ENCODE measurements around the gene GARIN5B. TPM values are rescaled to one million over a fixed set of nuclear protein-coding genes. Genes with fewer than 3 reads are reported as not detected.

GARIN5B gene
- total RNA-seq, 1 experiment from 2014 or later: not detected

- no peaks in the 10 kb centered on the region for H3K9me3 ChIP-seq (replicated peaks)
- H3K4me1 ChIP-seq: no peaks in the 10 kb centered on the region
Observed at GRCh38 chr19:55316646-55317045, 46.4 kb downstream of the GARIN5B start.

GRCh38 chr19:55315956-55316525, 47.0 kb downstream of the GARIN5B start:
- Histone ChIP-seq H3K9me3 (replicated peaks) (no peaks in the 10 kb centered on the region), H3K27me3 (no peaks in the 10 kb centered on the region), H3K27ac (no peak overlapping the region), H3K4me3 (no peak overlapping the region), H3K36me3 (no peaks in the 10 kb centered on the region), H3K4me1 (no peaks in the 10 kb centered on the region)
- no peak for DNase-seq

More at GRCh38 chr19:55316646-55317045, 46.4 kb downstream of the GARIN5B start:
- Histone ChIP-seq H3K27me3 (no peaks in the 10 kb centered on the region; the same call in 1 of the 2 replicates), H3K4me3 (no peak overlapping the region), H3K27ac (no peak overlapping the region), H3K36me3 (no peaks in the 10 kb centered on the region)
- no peak for DNase-seq

GRCh38 chr19:55314396-55314795, 48.7 kb downstream of the GARIN5B start:
- no peaks in the 10 kb centered on the region for H3K9me3 ChIP-seq (replicated peaks)
- H3K27me3 ChIP-seq: no peaks in the 10 kb centered on the region
- H3K36me3 ChIP-seq: 0 out of 2 replicates have a peak, but pooled peaks cover under 1% of the 10 kb centered on the region
- H3K4me1 ChIP-seq: no peaks in the 10 kb centered on the region
- DNase-seq: no peak
- no peak overlapping the region for H3K4me3 ChIP-seq
- H3K27ac ChIP-seq: no peak overlapping the region

- DNase-seq: no peak
- 0 out of 2 replicates have a peak, but pooled peaks cover 5% of the 10 kb centered on the region for H3K36me3 ChIP-seq
- no peaks in the 10 kb centered on the region for H3K27me3 ChIP-seq
- H3K4me3 ChIP-seq: no peak overlapping the region
- H3K4me1 ChIP-seq: no peaks in the 10 kb centered on the region
- no peak overlapping the region for H3K27ac ChIP-seq
- H3K9me3 ChIP-seq (replicated peaks): no peaks in the 10 kb centered on the region
Observed at GRCh38 chr19:55312621-55313512, 50.2 kb downstream of the GARIN5B start.

GRCh38 chr19:55311797-55312196, 51.3 kb downstream of the GARIN5B start:
- H3K4me1 ChIP-seq: no peaks in the 10 kb centered on the region
- no peak for DNase-seq
- no peaks in the 10 kb centered on the region for H3K9me3 ChIP-seq (replicated peaks)

GRCh38 chr19:55311397-55311796, 51.7 kb downstream of the GARIN5B start:
- Histone ChIP-seq H3K27me3 (no peaks in the 10 kb centered on the region), H3K27ac (no peak overlapping the region), H3K9me3 (replicated peaks) (no peaks in the 10 kb centered on the region), H3K4me3 (no peak overlapping the region), H3K4me1 (no peaks in the 10 kb centered on the region), H3K36me3 (0 out of 2 replicates have a peak, but pooled peaks cover 5% of the 10 kb centered on the region)
- no peak for DNase-seq

More at GRCh38 chr19:55311797-55312196, 51.3 kb downstream of the GARIN5B start:
- H3K27me3 ChIP-seq: no peaks in the 10 kb centered on the region
- no peak overlapping the region for H3K4me3 ChIP-seq
- no peak overlapping the region for H3K27ac ChIP-seq
- 0 out of 2 replicates have a peak, but pooled peaks cover 5% of the 10 kb centered on the region for H3K36me3 ChIP-seq

- H3K9me3 ChIP-seq (replicated peaks): no peaks in the 10 kb centered on the region
- no peaks in the 10 kb centered on the region for H3K4me1 ChIP-seq
- peaks cover 9% of the 10 kb centered on the region; the same call in 1 of the 2 replicates for H3K36me3 ChIP-seq
- no peak overlapping the region for H3K4me3 ChIP-seq
- no peak for DNase-seq
- no peaks in the 10 kb centered on the region for H3K27me3 ChIP-seq
- H3K27ac ChIP-seq: no peak overlapping the region
Observed at GRCh38 chr19:55310498-55310897, 52.6 kb downstream of the GARIN5B start.

GRCh38 chr19:55309448-55309847, 53.6 kb downstream of the GARIN5B start:
- Histone ChIP-seq H3K27me3 (no peaks in the 10 kb centered on the region), H3K27ac (no peak overlapping the region), H3K36me3 (peaks cover 11% of the 10 kb centered on the region; the same call in 1 of the 2 replicates), H3K9me3 (replicated peaks) (no peaks in the 10 kb centered on the region), H3K4me3 (no peak overlapping the region), H3K4me1 (no peaks in the 10 kb centered on the region)
- no peak for DNase-seq

- Histone ChIP-seq H3K4me1 (no peaks in the 10 kb centered on the region), H3K27ac (no peak overlapping the region), H3K4me3 (no peak overlapping the region), H3K36me3 (peaks cover 15% of the 10 kb centered on the region), H3K9me3 (replicated peaks) (no peaks in the 10 kb centered on the region), H3K27me3 (no peaks in the 10 kb centered on the region)
- DNase-seq: no peak
Observed at GRCh38 chr19:55308281-55308680, 54.8 kb downstream of the GARIN5B start.

- Histone ChIP-seq H3K4me3 (no peak overlapping the region), H3K36me3 (peaks cover 15% of the 10 kb centered on the region), H3K9me3 (replicated peaks) (no peaks in the 10 kb centered on the region), H3K4me1 (no peaks in the 10 kb centered on the region), H3K27me3 (no peaks in the 10 kb centered on the region), H3K27ac (no peak overlapping the region)
- DNase-seq: no peak
Observed at GRCh38 chr19:55306712-55307111, 56.3 kb downstream of the GARIN5B start.

- H3K9me3 ChIP-seq (replicated peaks): no peaks in the 10 kb centered on the region
- H3K36me3 ChIP-seq: peaks cover 15% of the 10 kb centered on the region
- no peak overlapping the region for H3K4me3 ChIP-seq
- H3K27ac ChIP-seq: no peak overlapping the region
- H3K4me1 ChIP-seq: no peaks in the 10 kb centered on the region
- no peaks in the 10 kb centered on the region for H3K27me3 ChIP-seq
- no peak for DNase-seq
Observed at GRCh38 chr19:55305983-55306562, 57.0 kb downstream of the GARIN5B start.

GRCh38 chr19:55305491-55305890, 57.6 kb downstream of the GARIN5B start:
- DNase-seq: peak; percentile 55 to 65
- Histone ChIP-seq H3K27me3 (no peaks in the 10 kb centered on the region), H3K36me3 (peaks cover 15% of the 10 kb centered on the region), H3K4me3 (no peak overlapping the region), H3K9me3 (replicated peaks) (no peaks in the 10 kb centered on the region), H3K4me1 (no peaks in the 10 kb centered on the region), H3K27ac (no peak overlapping the region)

GRCh38 chr19:55304980-55305379, 58.1 kb downstream of the GARIN5B start:
- H3K27me3 ChIP-seq: no peaks in the 10 kb centered on the region
- no peaks in the 10 kb centered on the region for H3K9me3 ChIP-seq (replicated peaks)
- H3K36me3 ChIP-seq: peaks cover 15% of the 10 kb centered on the region
- no peaks in the 10 kb centered on the region for H3K4me1 ChIP-seq
- no peak overlapping the region for H3K4me3 ChIP-seq
- no peak for DNase-seq
- no peak overlapping the region for H3K27ac ChIP-seq

Measured in SJCRH30 (cell line).